Mammary epithelial cell (primary cell): ENCODE data around the gene COA5.

Source experiments
- EZH2 ChIP-seq: IDR thresholded peaks from 2 replicates; pipeline ENCODE4 v1.6.1; 2012; ENCODE audit warnings: low read length, inconsistent platforms, borderline replicate concordance
- TF ChIP-seq, protein P1 (sequence below), 2 donors: IDR thresholded peaks in 1 of 2; conservative IDR thresholded peaks in 1 of 2; 2 replicates each; pipeline ENCODE4 v1.5.1; 2011 to 2012; ENCODE audit warnings: inconsistent platforms in 2 of 2, low read length in 2 of 2, mild to moderate bottlenecking in 2 of 2, control low read depth in 1 of 2, low read depth in 1 of 2; ENCODE audit not compliant: insufficient read depth in 1 of 2; ENCODE audit errors: extremely low read depth in 1 of 2

DNA sequence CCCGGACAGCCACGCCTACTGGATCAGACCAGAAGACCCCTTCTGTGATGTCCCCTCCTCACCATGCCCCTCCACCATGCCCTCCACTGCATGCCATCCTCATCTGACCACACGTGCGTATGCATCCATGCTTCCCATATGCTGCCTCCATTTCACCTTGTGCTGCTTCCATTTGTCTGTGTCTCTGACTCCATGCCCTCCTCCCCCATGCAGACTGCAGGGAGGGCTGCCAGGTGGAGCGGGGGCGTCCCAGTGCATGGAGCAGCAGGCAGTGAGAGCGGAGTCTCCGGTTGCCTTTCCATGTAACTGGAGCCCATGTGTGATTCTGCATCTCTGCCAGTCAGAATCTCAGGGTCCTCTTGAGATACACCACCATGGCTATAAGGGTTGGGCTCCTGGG is 52.6 kb downstream of the COA5 start:
- TF ChIP-seq, protein P1, sequence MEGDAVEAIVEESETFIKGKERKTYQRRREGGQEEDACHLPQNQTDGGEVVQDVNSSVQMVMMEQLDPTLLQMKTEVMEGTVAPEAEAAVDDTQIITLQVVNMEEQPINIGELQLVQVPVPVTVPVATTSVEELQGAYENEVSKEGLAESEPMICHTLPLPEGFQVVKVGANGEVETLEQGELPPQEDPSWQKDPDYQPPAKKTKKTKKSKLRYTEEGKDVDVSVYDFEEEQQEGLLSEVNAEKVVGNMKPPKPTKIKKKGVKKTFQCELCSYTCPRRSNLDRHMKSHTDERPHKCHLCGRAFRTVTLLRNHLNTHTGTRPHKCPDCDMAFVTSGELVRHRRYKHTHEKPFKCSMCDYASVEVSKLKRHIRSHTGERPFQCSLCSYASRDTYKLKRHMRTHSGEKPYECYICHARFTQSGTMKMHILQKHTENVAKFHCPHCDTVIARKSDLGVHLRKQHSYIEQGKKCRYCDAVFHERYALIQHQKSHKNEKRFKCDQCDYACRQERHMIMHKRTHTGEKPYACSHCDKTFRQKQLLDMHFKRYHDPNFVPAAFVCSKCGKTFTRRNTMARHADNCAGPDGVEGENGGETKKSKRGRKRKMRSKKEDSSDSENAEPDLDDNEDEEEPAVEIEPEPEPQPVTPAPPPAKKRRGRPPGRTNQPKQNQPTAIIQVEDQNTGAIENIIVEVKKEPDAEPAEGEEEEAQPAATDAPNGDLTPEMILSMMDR (conservative IDR thresholded peaks at IDR 0.05 in 1 of 2, IDR thresholded peaks at IDR 0.05 in 1 of 2; ENCODE audit: extremely low read depth in 1 of 2, insufficient read depth in 1 of 2, low read depth in 1 of 2, low read length in 2 of 2), result no peak
- TF ChIP-seq EZH2, result no peak
